Mesenchymal stem cell (in vitro differentiated cells and primary cell): ENCODE results near the gene QSOX1.

Source experiments
- DNase-seq: peaks from one replicate; pipeline ENCODE4 v3.0.0-alpha.2; 2013
- H2AFZ ChIP-seq: one replicate; pipeline ENCODE4 v1.6.1; 2013; ENCODE audit warnings: low read depth, mild to moderate bottlenecking, control low read depth, inconsistent platforms, low read length, moderate library complexity
- H2AK5ac ChIP-seq: 2 replicates; pipeline ENCODE4 v1.6.1; 2013; ENCODE audit warnings: low read length, moderate library complexity, mild to moderate bottlenecking, inconsistent platforms; ENCODE audit not compliant: severe bottlenecking
- H2BK120ac ChIP-seq: one replicate; pipeline ENCODE4 v1.6.1; 2013; ENCODE audit warnings: low read depth, mild to moderate bottlenecking, inconsistent platforms, low read length, moderate library complexity
- H2BK12ac ChIP-seq, 2 experiments: one replicate each; pipeline ENCODE4 v1.6.1; 2013; ENCODE audit warnings: inconsistent platforms in 2 of 2, low read length in 2 of 2, mild to moderate bottlenecking in 2 of 2, moderate library complexity in 2 of 2, control low read depth in 1 of 2
- H2BK15ac ChIP-seq: one replicate; pipeline ENCODE4 v1.6.1; 2013; ENCODE audit warnings: mild to moderate bottlenecking, low read depth, inconsistent platforms; ENCODE audit not compliant: poor library complexity, severe bottlenecking
- H2BK5ac ChIP-seq: 2 replicates; pipeline ENCODE4 v1.6.1; 2013; ENCODE audit warnings: low read depth, mild to moderate bottlenecking, low read length, control low read depth, inconsistent platforms; ENCODE audit not compliant: poor library complexity, severe bottlenecking
- H3K14ac ChIP-seq, 2 experiments: one replicate each; pipeline ENCODE4 v1.6.1; 2013; ENCODE audit warnings: inconsistent platforms in 2 of 2, low read length in 2 of 2, control low read depth in 1 of 2, mild to moderate bottlenecking in 1 of 2, moderate library complexity in 1 of 2
- H3K18ac ChIP-seq, 2 experiments: one replicate each; pipeline ENCODE4 v1.6.1; 2013; ENCODE audit warnings: inconsistent platforms in 2 of 2, low read length in 2 of 2, control low read depth in 1 of 2, low read depth in 1 of 2, mild to moderate bottlenecking in 1 of 2
- H3K23ac ChIP-seq, 2 experiments: one replicate each; pipeline ENCODE4 v1.6.1; 2013; ENCODE audit warnings: inconsistent platforms in 2 of 2, low read length in 2 of 2, mild to moderate bottlenecking in 2 of 2, moderate library complexity in 2 of 2, control low read depth in 1 of 2
- H3K27ac ChIP-seq: 2 replicates; pipeline ENCODE4 v1.5.1; 2013; ENCODE audit warnings: mild to moderate bottlenecking, moderate library complexity, low read length, control low read depth, inconsistent platforms; ENCODE audit not compliant: poor library complexity, severe bottlenecking
- H3K27me3 ChIP-seq, 2 experiments: 2 replicates each; pipeline versions ENCODE4 v1.6.1 to v1.7.0; 2013; ENCODE audit warnings: low read length in 2 of 2, mild to moderate bottlenecking in 2 of 2, moderate library complexity in 2 of 2, control low read depth in 1 of 2, inconsistent platforms in 1 of 2; ENCODE audit not compliant: control insufficient read depth in 1 of 2, insufficient read depth in 1 of 2
- H3K36me3 ChIP-seq, 2 experiments: 2 replicates each; pipeline versions ENCODE4 v1.6.1 to v1.7.0; 2013; ENCODE audit warnings: low read length in 2 of 2, control low read depth in 1 of 2, inconsistent platforms in 1 of 2, low read depth in 1 of 2, mild to moderate bottlenecking in 1 of 2; ENCODE audit not compliant: insufficient read depth in 2 of 2, control insufficient read depth in 1 of 2
- H3K4ac ChIP-seq, 2 experiments: one replicate each; pipeline ENCODE4 v1.6.1; 2013; ENCODE audit warnings: inconsistent platforms in 2 of 2, low read length in 2 of 2, mild to moderate bottlenecking in 2 of 2, moderate library complexity in 2 of 2, control low read depth in 1 of 2, low read depth in 1 of 2
- H3K4me1 ChIP-seq: 2 replicates; pipeline ENCODE4 v1.6.1; 2013; ENCODE audit warnings: low read depth, low read length, control low read depth; ENCODE audit not compliant: control insufficient read depth, insufficient read depth
- H3K4me2 ChIP-seq: 2 replicates; pipeline ENCODE4 v1.6.1; 2013; ENCODE audit warnings: low read length, mild to moderate bottlenecking, inconsistent platforms; ENCODE audit not compliant: poor library complexity, severe bottlenecking
- H3K4me3 ChIP-seq, 2 experiments: 2 replicates each; pipeline versions ENCODE4 v1.5.1 to v1.7.0; 2013; ENCODE audit warnings: low read length in 2 of 2, mild to moderate bottlenecking in 2 of 2, control low read depth in 1 of 2, low read depth in 1 of 2; ENCODE audit not compliant: insufficient read depth in 1 of 2
- H3K79me1 ChIP-seq: replicated peaks from 2 replicates; pipeline ENCODE4 v1.6.1; 2013; ENCODE audit warnings: mild to moderate bottlenecking, control low read depth, low read length, inconsistent platforms; ENCODE audit not compliant: poor library complexity, severe bottlenecking
- H3K9ac ChIP-seq: 2 replicates; pipeline ENCODE4 v1.7.0; 2013; ENCODE audit warnings: mild to moderate bottlenecking, low read length, moderate library complexity
- H3K9me3 ChIP-seq: 2 replicates; pipeline ENCODE4 v1.7.0; 2013; ENCODE audit warnings: mild to moderate bottlenecking, low read length; ENCODE audit not compliant: control insufficient read depth
- H4K8ac ChIP-seq: one replicate; pipeline ENCODE4 v1.6.1; 2013; ENCODE audit warnings: inconsistent platforms, mild to moderate bottlenecking, low read length, moderate library complexity
- H4K91ac ChIP-seq: one replicate; pipeline ENCODE4 v1.6.1; 2013; ENCODE audit warnings: mild to moderate bottlenecking, low read length, inconsistent platforms
- WGBS: methylation state at CpG from one replicate; pipeline ENCODE4 v1.1.7; 2013; ENCODE audit warnings: mixed read lengths; 5-methylcytosine and 5-hydroxymethylcytosine counted together

Gene QSOX1

DNA sequence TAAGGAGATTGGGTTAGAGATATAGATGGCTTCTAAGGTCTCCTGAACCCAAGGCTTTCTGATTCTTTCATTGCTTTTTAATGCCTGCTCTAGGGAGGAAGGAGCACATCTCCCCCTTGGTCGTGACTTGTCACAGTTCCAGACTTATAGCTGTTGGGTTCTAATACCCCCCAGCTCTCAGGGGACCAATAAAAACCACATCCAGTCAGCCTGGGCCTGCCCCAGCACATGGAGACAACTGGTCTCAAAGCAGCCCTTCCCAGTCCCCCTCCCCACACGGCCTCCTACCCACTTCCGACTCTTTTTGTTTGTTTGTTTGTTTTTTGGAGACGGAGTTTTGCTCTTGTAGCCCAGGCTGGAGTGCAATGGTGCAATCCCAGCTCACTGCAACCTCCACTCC is 23.3 kb downstream of the QSOX1 start:
- no peak overlapping the region for H4K8ac ChIP-seq
- peaks cover 5% of the 10 kb centered on the region for H3K79me1 ChIP-seq
- H2BK5ac ChIP-seq = no peak overlapping the region
- no peak overlapping the region for H3K14ac ChIP-seq
- no peak overlapping the region for H3K4me2 ChIP-seq
- H2AFZ ChIP-seq = no peak overlapping the region
- H3K4me3 ChIP-seq = no peak overlapping the region
- H3K23ac ChIP-seq = no peak overlapping the region
- H3K18ac ChIP-seq = no peak overlapping the region
- H3K4me1 ChIP-seq = no peaks in the 10 kb centered on the region
- no peaks in the 10 kb centered on the region for H3K27me3 ChIP-seq
- no peak overlapping the region for H2BK12ac ChIP-seq
- H2BK120ac ChIP-seq = no peak overlapping the region
- WGBS = 45% methylated on average over 1 of the region's 4 CpGs
- no peak overlapping the region for H2BK15ac ChIP-seq
- H3K27ac ChIP-seq = no peak overlapping the region
- H3K9ac ChIP-seq = no peak overlapping the region
- H4K91ac ChIP-seq = no peak overlapping the region
- DNase-seq = no peak
- H3K4ac ChIP-seq = no peak overlapping the region
- peaks cover 29 to 42% of the 10 kb centered on the region in 2 experiments for H3K36me3 ChIP-seq
- H3K9me3 ChIP-seq = no peaks in the 10 kb centered on the region
- H2AK5ac ChIP-seq = no peak overlapping the region

DNA sequence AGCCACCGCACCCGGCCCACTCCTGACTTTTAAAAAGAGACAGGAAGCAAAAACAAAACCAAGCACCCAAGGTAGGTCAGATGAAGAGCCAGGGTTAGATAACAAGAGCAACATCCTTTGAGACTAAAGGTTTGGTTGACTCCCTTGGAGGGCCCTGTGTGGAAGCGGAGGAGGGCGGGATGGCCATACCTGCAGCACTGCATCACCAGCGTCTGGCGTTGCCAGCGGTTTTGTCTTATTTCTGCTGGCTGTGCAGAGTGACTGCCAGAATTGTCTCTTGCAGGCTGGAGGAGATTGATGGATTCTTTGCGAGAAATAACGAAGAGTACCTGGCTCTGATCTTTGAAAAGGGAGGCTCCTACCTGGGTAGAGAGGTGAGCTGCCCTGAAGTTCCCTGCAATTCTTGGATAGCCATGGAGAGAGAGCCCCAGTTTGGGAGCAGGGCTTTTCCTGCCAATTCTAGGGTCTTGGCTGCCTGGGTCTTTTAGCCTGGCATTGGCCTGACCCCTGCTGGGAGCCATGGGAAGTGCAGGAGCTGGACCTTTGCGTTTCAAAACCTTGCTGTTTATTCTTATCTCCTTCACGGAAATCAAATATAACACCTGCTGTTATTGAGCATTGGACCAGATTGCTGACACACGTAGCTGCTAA is 24.0 kb downstream of the QSOX1 start:
- Histone ChIP-seq H3K36me3 (peaks cover 36 to 48% of the 10 kb centered on the region in 2 experiments), H2BK120ac (no peak overlapping the region), H3K18ac (no peak overlapping the region), H2AK5ac (no peak overlapping the region), H4K91ac (no peak overlapping the region), H3K4me3 (no peak overlapping the region), H2BK15ac (no peak overlapping the region), H3K27me3 (no peaks in the 10 kb centered on the region), H3K9me3 (no peaks in the 10 kb centered on the region), H3K79me1 (peaks cover 5% of the 10 kb centered on the region), H2AFZ (no peak overlapping the region), H3K4ac (no peak overlapping the region), H3K9ac (no peak overlapping the region), H2BK5ac (no peak overlapping the region), H3K4me2 (no peak overlapping the region), H3K14ac (no peak overlapping the region), H3K4me1 (no peaks in the 10 kb centered on the region), H3K23ac (no peak overlapping the region), H2BK12ac (no peak overlapping the region), H4K8ac (no peak overlapping the region), H3K27ac (no peak overlapping the region)
- DNase-seq = peak; percentile 62
- 81% methylated on average over 11 of the region's 12 CpGs for WGBS

- H3K4me3 ChIP-seq = no peak overlapping the region
- no peak overlapping the region for H3K27ac ChIP-seq
- H2BK120ac ChIP-seq = no peak overlapping the region
- H3K14ac ChIP-seq = no peak overlapping the region
- no peak overlapping the region for H4K8ac ChIP-seq
- no peak overlapping the region for H2AK5ac ChIP-seq
- no peaks in the 10 kb centered on the region for H3K9me3 ChIP-seq
- no peak overlapping the region for H3K23ac ChIP-seq
- no peaks in the 10 kb centered on the region for H3K27me3 ChIP-seq
- H3K4me2 ChIP-seq = no peak overlapping the region
- H2BK12ac ChIP-seq = no peak overlapping the region
- peaks cover 4% of the 10 kb centered on the region for H3K79me1 ChIP-seq
- peak overlapping the region; percentile 14 for H4K91ac ChIP-seq
- DNase-seq = no peak
- H3K4ac ChIP-seq = no peak overlapping the region
- 91% methylated on average over 12 of the region's 12 CpGs for WGBS
- no peak overlapping the region for H2BK5ac ChIP-seq
- H3K4me1 ChIP-seq = no peaks in the 10 kb centered on the region
- H2BK15ac ChIP-seq = no peak overlapping the region
- no peak overlapping the region for H3K18ac ChIP-seq
- H3K36me3 ChIP-seq = peaks cover 43 to 48% of the 10 kb centered on the region in 2 experiments
- no peak overlapping the region for H2AFZ ChIP-seq
- H3K9ac ChIP-seq = no peak overlapping the region
Observed at GRCh38 chr1:180179162-180179957, 24.7 kb downstream of the QSOX1 start.

GRCh38 chr1:180181048-180181447 is 26.4 kb downstream of the QSOX1 start:
- DNase-seq = peak; percentile 22
- no peak overlapping the region for H3K4me3 ChIP-seq
- no peak overlapping the region for H3K4ac ChIP-seq
- no peak overlapping the region for H3K18ac ChIP-seq
- no peak overlapping the region for H2BK120ac ChIP-seq
- WGBS = 84% methylated on average over 7 of the region's 7 CpGs
- H2BK12ac ChIP-seq = no peak overlapping the region
- no peak overlapping the region for H3K27ac ChIP-seq
- no peaks in the 10 kb centered on the region for H3K27me3 ChIP-seq
- H4K8ac ChIP-seq = no peak overlapping the region
- H2AFZ ChIP-seq = no peak overlapping the region
- H3K9ac ChIP-seq = no peak overlapping the region
- no peak overlapping the region for H3K4me2 ChIP-seq
- H3K14ac ChIP-seq = no peak overlapping the region
- no peak overlapping the region for H2BK5ac ChIP-seq
- no peak overlapping the region for H4K91ac ChIP-seq
- peaks cover 4% of the 10 kb centered on the region for H3K79me1 ChIP-seq
- no peaks in the 10 kb centered on the region for H3K4me1 ChIP-seq
- no peak overlapping the region for H2AK5ac ChIP-seq
- H3K23ac ChIP-seq = no peak overlapping the region
- H2BK15ac ChIP-seq = no peak overlapping the region
- peaks cover 56 to 60% of the 10 kb centered on the region in 2 experiments for H3K36me3 ChIP-seq
- no peaks in the 10 kb centered on the region for H3K9me3 ChIP-seq
